NCI-H2196 treated with DMSO at 0.1 percent for 48 hours (cell line): ENCODE results near the gene ASAP3.
A peak's percentile ranks its signal among the peaks of the same experiment; 100 is the strongest.

Experiments used
- DNase-seq: peaks from one replicate; lab custom pipeline; 2025; ENCODE audit not compliant: unreplicated experiment; lab: John Stamatoyannopoulos, UW

The ASAP3 gene

DNA sequence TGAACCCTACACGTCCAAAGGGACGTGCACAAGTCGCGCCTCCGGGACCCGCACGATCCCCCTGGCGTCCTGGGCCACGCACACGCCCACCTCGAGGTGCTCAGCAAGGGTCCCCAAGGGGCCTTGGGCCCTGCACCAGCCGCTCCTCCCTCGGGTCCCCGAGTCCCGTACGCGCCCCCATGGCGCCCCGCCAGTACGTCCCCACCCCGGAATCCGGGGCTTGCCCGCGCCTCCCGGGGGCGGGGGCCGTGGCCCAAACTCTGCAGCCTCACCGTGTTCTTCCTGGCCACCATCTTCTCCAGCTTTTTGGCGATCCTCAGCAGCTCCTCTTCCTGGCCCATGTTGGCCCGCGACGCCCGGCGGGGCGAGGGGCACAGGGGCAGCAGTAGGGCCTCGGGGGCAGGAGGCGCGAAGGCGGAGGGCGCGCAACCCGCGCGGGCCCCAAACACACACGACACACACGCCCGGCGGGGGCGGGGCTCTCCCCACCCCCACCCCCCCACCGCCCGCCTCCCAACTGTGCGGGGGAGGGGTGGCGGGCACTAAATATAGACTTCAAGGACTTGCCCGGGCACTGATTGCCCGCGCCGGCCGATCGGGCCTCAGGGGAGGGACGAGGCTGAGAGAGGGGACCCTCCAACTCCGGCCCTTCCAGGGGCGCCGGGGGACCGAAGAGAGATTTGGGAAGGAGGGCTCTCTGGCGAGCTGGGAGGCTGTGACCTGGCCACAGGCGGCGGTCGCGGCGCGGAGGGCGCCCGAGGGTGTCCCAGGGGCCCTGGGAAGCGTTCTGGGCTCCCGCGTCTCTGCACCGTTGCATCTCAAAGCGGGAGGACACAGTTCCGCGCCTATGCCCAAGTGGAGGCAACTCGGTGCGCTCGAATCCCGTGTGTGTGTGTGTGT, 59.4 kb downstream of the ASAP3 start, which contains the start of gene TCEA3:
TCEA3 (minus strand) TSS at position 456 of the 900 bp plus-strand sequence; CDS start at position 341, 115 bp downstream.
- DNase-seq = no peak

DNA sequence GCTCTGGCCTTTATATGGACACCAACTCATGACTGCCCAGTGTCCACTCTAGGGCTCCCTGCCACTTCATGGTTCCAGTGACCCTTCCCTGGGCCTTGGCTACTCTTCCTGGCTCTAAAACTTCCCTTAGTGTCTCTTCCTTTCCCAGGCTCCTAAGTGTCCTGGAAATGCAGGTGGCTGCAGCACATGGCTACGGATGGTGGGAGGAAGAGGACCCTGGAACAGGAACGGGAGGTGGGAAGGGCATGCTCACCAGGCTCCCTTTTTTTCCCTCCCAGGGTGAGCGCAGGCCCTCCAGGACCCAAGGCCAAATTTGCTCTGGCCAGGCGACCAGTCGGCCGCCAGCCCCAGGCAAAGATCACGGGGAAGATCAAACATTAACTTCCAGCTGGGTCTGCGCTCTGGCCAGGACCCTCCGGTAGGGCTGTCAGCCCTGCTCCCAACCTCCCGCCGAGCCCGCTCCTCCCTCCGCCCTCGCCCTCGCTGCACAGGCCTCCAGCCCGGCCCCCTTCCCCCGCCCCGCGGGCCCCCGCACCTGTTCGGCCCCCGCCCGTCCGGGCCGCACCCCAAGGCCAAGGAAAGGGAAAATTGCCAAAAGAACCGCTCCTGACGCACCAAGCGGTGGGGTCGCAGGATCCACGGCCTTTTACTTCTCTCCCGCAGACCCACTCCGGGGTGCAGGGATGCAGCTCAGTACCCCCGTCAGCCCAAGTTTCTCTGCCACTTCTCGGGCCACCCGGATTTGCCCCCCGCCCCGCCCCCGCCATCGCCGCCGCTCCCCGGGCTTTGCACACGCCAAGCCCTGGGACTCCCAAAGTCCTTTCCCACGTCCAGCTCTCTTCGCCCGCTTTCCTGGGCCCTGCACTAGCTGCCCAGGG, 60.3 kb downstream of the ASAP3 start:
- DNase-seq = no peak

DNA sequence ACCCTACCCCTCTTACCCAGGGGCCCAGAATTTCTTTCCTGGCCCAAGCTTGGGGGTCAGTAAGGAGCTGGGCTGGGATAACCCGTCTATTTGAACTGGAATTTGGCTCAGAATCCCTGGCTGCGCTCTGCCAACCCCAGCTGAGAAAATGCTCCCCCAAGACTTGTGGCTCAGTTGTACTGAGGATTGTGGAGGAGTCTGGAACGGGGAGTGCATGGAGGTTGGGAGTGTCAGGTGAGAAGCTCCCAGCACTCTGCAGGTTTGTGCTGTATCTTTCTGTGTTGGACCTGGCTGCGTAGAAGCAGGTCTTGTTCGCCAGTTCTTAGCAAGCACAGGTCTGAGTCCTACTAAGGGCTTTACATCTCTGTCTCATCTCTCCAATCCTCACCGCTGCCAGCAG, 61.0 kb downstream of the ASAP3 start:
- no peak for DNase-seq

DNA sequence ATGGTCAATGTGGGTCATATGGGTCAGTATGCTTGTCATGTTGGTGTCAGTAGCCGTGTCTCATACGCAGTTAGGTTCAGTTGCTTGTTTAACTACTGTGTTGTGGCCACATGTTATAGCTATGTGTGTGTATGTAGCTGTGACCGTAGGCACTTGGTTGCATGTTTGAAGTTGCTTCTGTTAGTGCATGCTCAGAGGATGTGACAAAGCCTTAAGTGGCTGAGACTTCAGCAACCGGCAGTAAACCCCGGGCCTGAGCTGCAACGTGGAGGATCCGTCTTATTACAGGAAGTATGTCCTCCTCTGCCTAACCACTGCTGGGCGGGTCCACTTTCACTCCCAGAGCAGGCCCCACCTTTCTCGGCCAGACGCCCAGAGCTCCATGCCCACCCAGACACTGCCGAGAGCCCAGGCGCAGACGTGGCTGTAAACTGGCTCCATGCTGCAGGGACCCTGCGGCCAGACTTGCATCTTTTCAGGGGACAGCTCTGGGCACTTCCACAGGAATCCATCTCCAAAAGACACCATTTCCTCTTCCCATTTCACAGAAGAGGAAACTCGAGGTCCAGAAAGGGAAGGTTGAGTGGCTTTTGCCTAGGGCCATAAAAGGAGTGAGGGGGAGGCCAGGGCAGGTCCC, 61.6 kb downstream of the ASAP3 start:
- DNase-seq = no peak

DNA sequence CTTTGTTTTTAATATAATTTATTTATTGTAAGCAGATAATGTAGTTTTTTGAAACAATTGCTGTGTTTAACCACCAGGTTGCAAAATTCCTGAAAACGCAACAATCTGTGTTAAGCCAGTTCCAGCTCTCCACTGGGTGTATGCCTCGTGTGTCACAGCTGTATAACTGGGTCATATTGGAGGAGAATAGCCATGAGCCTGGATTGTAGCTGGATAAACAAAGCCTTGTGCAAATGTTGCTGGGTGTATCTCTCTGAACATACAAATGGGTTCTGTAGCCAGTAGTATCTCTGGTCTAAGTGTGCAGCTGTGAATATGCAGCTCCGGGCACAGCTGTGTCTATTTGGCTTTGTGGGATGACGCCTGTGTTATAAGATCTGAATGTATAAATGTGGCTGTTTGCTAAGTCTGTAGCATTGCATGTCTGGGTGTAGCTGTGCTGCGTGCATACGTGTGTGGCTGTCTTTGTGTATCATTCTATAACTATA, 62.2 kb downstream of the ASAP3 start:
- no peak for DNase-seq

DNA sequence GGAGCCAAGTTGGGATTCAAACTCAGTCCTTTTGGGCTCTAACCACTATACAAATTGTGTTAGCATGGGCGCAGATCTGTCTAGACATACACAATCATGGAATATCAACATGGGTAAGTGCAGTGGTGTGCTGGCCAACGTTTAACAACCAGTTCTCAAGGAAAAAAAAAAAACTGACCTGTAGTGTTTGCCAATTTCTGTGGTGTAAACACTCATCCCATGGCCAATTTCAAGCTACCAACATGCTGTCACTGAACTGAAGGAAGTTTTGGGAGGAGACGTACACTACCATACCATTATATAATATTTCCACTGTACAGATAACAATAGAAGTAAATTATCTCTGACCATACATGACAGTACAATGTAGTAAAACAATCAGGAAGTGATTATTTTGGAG, 62.6 kb downstream of the ASAP3 start:
- DNase-seq = no peak

DNA sequence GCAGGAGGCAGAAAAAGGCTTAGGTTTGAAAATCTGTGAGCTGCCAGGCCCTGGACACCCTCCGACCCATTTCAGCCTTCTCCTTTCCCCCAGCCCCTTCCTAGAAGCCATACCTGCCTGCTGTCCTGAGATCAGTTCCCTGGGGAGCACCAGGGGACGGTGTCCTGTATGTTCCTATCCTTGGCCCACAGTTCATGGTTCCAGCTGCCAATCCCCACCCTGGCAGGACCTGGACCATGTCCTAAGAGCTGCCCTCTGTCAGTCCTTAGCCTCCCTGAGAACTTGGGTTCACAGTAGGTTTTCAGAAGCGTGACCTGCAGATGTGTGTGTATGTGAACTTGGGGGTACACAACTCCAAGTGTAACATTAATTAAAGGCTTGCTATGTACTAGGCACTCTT, 63.2 kb downstream of the ASAP3 start:
- no peak for DNase-seq

DNA sequence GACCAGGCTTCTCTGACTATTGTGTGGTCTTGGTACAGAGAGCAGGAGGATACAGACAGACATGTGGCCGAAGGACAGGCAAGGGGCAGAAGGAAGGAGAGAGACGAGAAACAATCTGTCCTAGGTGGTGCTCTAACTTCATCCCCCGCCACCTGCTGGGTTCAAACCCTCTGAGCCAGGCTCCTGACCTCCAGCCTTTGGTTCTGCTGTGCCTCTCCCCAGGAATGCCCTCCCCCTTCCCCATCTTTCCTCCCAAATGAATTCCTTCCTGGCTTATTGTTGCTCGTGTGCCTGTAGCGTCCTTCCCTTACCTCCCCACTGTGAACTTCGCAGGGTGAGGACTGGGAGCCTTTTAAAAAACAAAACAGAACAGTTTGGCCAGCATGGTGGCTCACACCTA, 64.8 kb downstream of the ASAP3 start:
- no peak for DNase-seq

DNA sequence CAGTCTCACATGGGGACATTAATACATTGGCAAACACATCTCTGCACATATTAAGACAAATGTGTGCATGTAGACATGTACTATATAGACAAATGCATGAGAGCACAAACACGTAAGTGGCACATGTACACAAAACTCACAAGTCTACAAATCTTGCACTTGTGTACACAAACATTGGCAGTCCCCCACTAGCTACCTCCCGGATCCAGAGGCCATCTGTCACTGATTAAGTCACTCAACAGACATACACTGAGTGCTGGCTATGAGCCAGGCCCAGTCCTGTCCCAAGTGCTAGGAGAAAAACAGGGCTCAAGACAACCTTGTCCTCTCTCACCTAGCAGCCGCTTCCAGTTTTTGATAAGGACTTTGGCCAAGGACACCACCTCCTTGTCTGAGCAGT, 66.4 kb downstream of the ASAP3 start:
- DNase-seq = no peak

DNA sequence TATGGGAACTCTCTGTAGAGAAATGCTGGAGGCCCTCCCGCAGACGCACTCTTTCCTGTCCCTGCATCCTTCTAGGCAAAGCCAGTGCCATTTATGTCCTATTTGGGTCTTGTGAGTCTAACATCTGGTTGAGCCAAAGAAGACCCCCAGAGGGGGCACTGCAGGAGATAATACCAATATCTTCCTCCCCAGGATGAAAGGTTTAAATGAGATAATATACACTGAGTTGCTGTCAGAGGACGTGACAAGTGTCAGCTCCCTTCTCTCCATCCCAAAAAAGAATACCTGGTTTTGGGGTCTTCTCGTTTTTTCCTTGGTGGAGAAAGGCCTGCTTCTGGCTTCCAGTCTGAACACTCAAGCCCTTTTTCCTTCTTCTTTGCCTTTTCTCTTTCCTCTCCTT, 67.0 kb downstream of the ASAP3 start:
- no peak for DNase-seq

DNA sequence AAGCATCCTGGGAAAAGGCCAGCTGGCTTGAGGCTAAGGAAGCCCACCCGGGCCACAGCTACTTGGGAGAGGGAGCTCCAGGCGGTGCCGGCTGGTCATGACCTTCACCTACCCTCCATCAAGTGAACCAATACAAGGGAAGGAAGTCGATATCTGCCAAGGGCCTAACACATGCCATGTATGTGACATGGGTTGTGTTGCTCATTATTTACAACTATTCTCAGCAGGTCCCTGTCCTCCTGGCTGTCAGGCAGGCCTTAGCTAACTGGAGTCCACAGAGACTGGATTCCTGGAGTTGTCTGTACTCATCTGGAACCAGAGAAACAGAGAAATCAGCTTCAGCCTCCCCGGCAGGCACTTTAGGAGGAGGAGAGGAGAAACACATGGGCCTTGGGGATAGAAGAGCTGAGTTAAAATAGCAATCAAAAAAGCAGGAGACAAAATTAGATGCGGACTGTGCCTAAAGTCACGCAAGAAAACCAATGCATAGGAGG, 75.1 kb downstream of the ASAP3 start:
- DNase-seq = no peak

DNA sequence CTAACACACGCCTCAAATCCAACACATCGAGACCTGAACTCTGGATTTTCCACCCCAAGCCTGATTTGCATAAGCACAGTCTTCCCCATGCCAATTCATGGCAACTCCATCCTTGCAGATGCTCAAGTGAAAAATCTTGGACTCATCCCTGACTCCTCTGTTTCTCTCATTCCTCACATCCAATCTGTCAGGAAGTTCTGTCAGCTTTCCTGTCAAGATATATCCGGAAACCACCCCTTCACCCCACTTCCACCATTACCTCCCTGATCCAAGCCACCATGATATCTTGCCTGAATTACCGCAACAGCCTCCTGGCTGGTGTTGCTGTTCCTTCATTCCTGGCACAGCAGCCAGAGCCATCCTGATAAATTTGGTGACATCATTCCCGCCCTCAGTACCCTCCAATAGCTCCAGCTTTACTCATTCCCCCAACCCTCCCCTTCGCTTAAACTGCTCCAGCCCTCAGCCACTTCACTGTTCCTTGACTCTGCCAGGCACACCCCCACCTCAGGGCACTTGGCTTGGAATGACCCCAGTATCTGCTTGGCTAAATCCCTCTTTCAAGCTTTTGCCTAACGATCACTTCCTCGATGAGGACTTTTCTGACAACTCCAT, 76.9 kb downstream of the ASAP3 start:
- DNase-seq = no peak

DNA sequence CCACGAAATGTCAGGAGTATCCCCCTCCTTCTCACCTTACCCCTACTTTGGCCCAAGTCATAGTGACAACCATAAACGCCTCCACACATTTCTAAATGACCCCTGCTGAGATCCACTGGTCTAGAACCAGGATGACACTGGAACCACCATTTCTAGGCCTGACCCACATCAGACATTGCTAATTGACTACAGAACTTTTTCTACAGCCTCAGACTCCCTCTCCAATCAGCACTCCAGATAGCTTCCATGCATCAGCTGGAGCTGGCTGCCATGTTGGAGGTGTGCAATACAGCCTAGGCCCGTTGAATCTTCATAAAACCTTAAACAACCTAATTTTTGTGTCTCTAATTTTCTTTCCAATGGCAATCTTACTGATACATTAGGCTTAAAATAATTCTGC, 78.0 kb downstream of the ASAP3 start:
- no peak for DNase-seq

DNA sequence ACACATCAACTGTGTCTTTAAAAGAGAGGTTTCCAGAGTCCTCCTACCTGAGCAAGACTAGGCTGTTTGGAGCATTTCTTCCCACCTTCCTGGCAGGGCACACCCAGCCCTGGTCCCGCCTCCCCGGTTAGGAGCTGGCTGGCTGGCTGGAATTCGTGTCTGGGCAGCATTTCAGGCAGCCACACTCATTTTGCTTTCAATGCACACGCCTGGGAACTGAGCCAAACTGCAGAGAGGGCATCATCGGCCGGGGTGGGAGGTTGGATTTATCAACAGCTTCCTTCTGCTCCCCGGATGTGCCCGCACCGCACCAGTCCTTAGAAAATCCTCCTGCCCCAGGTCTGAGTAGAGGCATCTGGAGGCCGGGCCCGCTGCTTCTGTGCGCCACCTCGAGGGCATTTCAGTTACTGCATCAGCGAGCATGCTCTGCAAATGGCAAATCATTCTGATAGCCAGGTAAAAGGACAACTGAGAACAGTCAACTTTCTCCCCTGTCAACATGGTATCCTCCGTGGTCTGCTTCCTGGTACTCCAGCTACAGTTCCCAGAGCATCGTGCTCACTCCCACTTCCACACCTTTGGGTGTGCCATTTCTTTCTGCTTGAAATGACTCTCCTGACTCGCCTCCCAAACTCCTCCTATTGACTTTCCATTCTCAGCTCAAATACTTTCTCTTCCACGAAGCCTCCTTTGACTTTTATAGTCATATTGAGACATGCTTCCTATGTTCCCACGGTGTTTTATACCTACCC, 80.1 kb downstream of the ASAP3 start:
- DNase-seq = peak; percentile 98

DNA sequence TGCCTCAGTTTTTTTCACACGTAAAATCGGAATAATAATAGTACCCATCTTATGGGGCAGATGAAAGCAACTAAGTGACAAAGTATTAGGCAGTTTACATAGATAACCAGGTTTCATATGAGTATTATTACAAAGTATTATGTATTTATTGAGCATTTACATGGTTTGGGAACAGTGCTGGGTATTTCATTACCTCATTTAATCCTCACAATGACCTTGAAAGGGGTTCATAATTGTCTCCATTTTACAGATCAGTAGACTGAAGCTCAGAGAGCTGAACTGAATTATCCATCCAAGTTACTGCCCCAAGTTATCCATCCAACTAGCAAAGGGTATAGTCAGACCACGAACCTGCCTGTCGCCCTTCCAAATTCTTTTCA, 80.6 kb downstream of the ASAP3 start:
- DNase-seq = no peak

DNA sequence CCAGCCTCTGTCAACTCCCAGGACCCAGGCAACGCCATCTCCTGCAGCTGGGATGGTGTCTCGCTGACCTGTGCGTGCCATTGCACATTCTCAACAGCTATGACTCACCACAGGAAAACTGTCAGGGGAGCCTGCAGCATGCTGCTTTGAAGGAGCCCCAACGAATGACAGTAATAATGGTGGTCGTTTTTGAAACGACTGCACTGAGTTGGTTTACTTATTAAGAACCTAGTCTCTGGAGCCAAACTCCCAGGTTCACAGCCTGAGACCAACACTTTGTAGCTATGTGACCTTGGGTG, 81.0 kb downstream of the ASAP3 start:
- no peak for DNase-seq

DNA sequence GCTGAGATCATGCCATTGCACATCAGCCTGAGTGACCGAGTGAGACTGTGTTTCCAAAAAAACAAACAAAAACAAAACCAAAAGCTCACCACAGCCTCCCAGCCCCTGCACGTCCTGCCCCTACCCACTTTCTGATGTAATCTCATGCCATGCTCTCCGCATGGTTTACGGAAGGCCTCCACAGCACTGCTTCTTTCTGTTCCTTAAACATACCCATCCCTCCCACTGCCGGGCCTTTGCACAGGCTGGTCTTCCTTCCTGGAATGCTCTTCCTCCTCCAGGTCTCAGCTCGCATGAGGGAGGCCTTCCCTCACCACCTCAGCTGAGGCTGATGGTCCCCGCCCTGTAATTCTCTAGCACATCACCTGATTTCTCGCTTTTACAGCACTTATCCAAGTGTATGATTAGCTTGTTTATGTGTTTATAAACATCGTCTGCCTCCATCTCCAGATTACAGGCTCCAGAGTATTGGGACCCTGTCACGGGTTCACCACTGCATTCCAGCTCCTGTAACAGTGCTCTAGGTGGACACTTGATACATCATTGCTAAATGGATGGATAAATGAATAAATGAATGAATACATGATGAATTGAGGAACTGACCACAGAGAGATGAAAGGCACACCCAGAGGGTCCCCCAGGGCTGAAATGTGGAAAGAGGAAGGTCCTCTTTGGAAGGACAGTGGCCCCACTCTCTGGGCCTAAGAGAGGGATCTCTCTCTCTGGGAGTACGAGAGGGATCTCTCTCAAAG, 81.5 kb downstream of the ASAP3 start:
- no peak for DNase-seq

DNA sequence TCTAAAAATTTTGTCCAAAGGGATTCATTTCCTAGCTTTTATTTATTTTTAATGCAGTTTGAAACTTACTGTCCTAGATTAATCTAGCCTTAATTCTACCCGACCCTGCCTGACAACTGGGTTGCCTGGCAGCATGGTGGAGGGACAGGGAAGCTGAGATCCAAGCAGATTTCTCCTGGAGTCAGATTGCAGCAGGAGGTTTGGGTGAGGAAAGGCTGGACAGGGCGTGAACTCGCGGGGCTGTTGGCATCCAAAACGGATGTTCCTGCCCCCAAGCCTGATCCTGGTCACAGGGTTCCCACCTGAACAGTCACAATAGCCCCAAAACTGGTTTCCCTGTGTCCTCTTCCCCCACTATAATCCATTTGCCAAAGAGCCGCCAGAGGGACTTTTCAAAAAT, 82.7 kb downstream of the ASAP3 start:
- no peak for DNase-seq

DNA sequence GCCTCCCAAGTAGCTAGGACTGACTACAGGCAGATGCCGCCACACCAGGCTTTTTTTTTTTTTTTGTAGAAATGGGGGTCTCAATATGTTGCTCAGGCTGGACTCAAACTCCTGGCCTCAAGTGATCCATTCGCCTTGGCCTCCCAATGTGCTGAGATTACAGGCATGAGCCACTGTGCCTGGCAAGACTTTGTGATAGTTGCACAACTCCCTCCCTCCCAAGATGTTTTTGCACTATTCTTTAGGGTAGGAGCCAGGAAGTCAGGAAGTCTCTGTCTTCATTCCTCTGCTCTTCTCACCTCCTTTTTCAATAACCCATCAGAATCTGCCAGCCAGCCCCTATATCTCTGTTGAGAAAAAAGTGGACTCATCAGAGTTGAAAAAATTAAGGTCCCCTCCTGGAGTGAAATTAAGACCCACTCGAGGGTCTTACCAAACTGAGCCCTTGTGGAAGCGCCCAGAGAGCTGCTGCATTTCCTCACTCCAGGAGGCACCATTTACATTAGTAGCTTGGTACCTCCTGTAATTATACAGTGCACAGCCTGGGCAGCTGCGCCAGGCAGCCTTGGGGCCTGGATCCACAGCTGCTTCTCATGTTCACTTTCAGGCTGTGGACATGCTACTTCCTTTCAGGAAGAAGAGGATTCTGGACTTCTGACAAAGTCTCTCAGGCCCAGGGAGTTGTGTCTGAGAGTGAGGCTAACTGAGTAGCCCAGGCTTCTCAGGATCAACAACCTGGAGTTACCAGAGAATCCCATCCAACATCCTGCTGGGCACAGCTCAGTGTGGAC, 83.5 kb downstream of the ASAP3 start:
- no peak for DNase-seq
